ENCODE measurements around the gene PPFIA2.

The PPFIA2 gene

GRCh38 chr12:81542065-81543010, 216.8 kb downstream of the PPFIA2 start:
- H3K9me3 ChIP-seq, result no peaks in the 10 kb centered on the region
- no peak overlapping the region for H3K4me3 ChIP-seq (ENCODE audit: low read depth in 1 of 2, low read length in 1 of 2)
- no peaks in the 10 kb centered on the region for H3K4me1 ChIP-seq (ENCODE audit: control insufficient read depth in 1 of 2, insufficient read depth in 1 of 2, low read depth in 1 of 2, low read length in 1 of 2)
- TF ChIP-seq, protein P1, sequence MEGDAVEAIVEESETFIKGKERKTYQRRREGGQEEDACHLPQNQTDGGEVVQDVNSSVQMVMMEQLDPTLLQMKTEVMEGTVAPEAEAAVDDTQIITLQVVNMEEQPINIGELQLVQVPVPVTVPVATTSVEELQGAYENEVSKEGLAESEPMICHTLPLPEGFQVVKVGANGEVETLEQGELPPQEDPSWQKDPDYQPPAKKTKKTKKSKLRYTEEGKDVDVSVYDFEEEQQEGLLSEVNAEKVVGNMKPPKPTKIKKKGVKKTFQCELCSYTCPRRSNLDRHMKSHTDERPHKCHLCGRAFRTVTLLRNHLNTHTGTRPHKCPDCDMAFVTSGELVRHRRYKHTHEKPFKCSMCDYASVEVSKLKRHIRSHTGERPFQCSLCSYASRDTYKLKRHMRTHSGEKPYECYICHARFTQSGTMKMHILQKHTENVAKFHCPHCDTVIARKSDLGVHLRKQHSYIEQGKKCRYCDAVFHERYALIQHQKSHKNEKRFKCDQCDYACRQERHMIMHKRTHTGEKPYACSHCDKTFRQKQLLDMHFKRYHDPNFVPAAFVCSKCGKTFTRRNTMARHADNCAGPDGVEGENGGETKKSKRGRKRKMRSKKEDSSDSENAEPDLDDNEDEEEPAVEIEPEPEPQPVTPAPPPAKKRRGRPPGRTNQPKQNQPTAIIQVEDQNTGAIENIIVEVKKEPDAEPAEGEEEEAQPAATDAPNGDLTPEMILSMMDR (IDR thresholded peaks at IDR 0.05), result no peak
- H3K27ac ChIP-seq, result no peak overlapping the region
- H3K27me3 ChIP-seq, result no peaks in the 10 kb centered on the region
- H3K36me3 ChIP-seq, result no peaks in the 10 kb centered on the region

- TF ChIP-seq, protein P1 (IDR thresholded peaks at IDR 0.05), result no peak
- no peaks in the 10 kb centered on the region for H3K9me3 ChIP-seq
- no peaks in the 10 kb centered on the region for H3K4me1 ChIP-seq (ENCODE audit: control insufficient read depth in 1 of 2, insufficient read depth in 1 of 2, low read depth in 1 of 2, low read length in 1 of 2)
- H3K27me3 ChIP-seq, result no peaks in the 10 kb centered on the region
- no peak overlapping the region for H3K27ac ChIP-seq
- H3K36me3 ChIP-seq, result no peaks in the 10 kb centered on the region
- H3K4me3 ChIP-seq (ENCODE audit: low read depth in 1 of 2, low read length in 1 of 2), result no peak overlapping the region
These were observed 218.0 kb downstream of the PPFIA2 start for GRCh38 chr12:81541121-81541520.

- H3K9me3 ChIP-seq, result no peaks in the 10 kb centered on the region
- no peak overlapping the region for H3K4me3 ChIP-seq (ENCODE audit: low read depth in 1 of 2, low read length in 1 of 2)
- TF ChIP-seq, protein P1 (IDR thresholded peaks at IDR 0.05), result no peak
- no peak overlapping the region for H3K27ac ChIP-seq
- no peaks in the 10 kb centered on the region for H3K36me3 ChIP-seq
- no peaks in the 10 kb centered on the region for H3K27me3 ChIP-seq
- H3K4me1 ChIP-seq (ENCODE audit: control insufficient read depth in 1 of 2, insufficient read depth in 1 of 2, low read depth in 1 of 2, low read length in 1 of 2), result no peaks in the 10 kb centered on the region
These were observed 219.9 kb downstream of the PPFIA2 start for GRCh38 chr12:81539279-81539678.

- TF ChIP-seq, protein P1 (IDR thresholded peaks at IDR 0.05), result no peak
- Histone ChIP-seq H3K9me3 (no peaks in the 10 kb centered on the region), H3K4me1 (ENCODE audit: control insufficient read depth in 1 of 2, insufficient read depth in 1 of 2, low read depth in 1 of 2, low read length in 1 of 2) (no peaks in the 10 kb centered on the region), H3K4me3 (ENCODE audit: low read depth in 1 of 2, low read length in 1 of 2) (no peak overlapping the region), H3K36me3 (no peaks in the 10 kb centered on the region), H3K27ac (no peak overlapping the region), H3K27me3 (no peaks in the 10 kb centered on the region)
These were observed 226.1 kb downstream of the PPFIA2 start for GRCh38 chr12:81533054-81533453.

- H3K36me3 ChIP-seq, result no peaks in the 10 kb centered on the region
- TF ChIP-seq, protein P1 (IDR thresholded peaks at IDR 0.05), result no peak
- H3K4me3 ChIP-seq (ENCODE audit: low read depth in 1 of 2, low read length in 1 of 2), result no peak overlapping the region
- no peaks in the 10 kb centered on the region for H3K9me3 ChIP-seq
- H3K27me3 ChIP-seq, result no peaks in the 10 kb centered on the region
- H3K27ac ChIP-seq, result no peak overlapping the region
- no peaks in the 10 kb centered on the region for H3K4me1 ChIP-seq (ENCODE audit: control insufficient read depth in 1 of 2, insufficient read depth in 1 of 2, low read depth in 1 of 2, low read length in 1 of 2)
These were observed 228.8 kb downstream of the PPFIA2 start for GRCh38 chr12:81530352-81530751.
